HG02970 (cell line): ENCODE results near the gene CHD2.
A peak's percentile ranks its signal among the peaks of the same experiment; 100 is the strongest.
"Not testable (repeated sequence)": the region's sequence is repeated elsewhere in the genome, so short reads cannot be mapped to it uniquely, and the experiment has no call there.

Experiments
- ATAC-seq: cut with Tn5 transposase; IDR thresholded peaks from one replicate; pipeline ENCODE4 v1.9.1; 2021; ENCODE audit warnings: mild to moderate bottlenecking, moderate library complexity, moderate number of reproducible peaks; ENCODE audit not compliant: unreplicated experiment, low FRiP score

CHD2 gene

DNA sequence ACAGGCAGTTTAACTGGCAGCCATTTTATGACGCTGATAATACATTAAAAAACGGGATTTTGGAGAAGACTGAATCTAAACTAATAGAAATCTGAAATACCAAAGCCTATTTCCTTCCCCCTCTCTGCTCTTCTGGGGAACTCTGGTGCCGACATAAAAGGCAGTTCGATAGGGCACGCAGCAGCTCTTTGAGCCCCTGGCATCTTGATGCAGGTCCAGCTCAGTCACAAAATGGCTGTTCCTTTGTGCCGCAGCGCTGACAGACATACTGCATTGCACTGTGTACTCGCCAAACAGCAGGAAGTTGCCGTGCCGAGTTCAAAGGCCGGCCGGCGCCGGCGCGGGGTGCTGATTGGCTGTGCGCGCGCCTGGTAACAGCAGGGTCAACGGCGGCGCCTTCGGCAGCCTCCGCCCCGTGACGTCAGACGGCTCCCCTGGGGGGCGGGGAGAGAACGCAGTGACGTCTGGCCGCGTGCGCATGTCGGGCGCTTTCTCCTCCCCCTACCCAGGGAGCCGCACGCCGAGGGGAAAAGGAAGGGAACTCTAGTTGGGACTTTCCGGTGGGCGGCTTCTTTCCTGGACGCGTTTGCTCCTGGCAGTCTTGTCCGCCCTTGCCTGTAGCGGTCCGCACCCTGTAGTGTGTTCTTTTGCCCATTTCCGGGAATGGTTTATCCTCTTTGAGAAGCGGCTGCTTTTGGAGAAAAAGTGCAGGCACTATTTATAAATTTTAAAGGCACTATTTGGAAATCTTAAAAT is 4.0 kb downstream of the CHD2 start:
- peak; percentile 74 for ATAC-seq

DNA sequence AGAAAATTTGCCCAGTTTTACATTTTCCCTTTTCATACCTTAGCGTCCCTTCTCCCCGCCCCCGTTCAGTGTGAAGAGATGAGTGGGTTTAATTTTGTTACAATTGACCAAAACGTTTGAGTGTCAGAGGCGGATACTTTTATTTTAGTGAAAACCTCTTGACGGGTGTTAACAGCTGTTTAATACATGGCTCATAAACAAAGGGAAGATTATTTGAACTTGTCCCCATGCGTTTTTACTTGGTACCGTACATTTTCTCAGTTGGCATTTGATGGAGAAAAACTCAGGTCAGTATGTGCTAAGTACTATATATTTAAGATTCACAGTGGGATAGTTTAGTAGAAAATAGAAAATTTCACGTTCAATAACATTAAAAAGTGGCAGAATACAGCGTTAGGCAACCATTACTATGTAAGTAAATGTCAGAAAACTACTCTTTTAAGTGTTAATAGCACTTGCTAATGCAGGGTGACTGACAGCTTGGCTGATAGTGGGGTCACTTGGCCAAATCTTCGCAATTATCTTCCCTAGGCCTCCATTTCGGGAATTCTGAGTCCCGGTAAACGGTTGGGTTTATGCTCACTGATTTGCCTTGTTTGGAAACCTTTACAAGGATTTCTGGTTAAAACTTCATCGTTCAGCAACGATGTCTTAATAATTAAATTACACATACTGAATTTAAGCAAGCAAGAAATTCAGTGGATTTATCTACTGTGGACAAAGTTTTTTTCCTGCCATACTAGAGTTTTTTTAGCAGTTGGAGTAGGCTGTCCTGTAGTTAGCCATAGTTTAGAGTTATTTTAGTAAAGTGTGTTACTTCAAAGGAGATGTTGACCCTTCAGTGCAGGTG is 4.8 kb downstream of the CHD2 start:
- no peak for ATAC-seq

DNA sequence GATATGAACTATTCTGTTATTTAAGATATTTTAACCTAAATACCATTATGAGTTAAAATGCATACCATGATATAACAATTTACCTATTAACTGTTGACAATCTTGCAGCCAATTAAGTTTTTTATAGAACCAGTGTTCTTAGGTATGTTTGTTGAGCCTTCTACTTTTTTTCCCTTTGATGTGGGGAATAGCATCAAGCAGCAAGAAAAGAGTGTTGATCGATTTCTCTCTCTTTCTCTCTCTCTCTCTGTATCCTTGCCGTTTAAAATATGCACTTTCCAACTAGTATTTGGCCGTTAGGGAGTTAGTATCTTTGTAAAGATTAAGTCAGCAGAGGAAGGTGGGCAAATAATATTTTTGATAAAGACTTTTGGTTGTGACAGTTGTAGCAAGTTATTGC is 5.9 kb downstream of the CHD2 start:
- no peak for ATAC-seq

DNA sequence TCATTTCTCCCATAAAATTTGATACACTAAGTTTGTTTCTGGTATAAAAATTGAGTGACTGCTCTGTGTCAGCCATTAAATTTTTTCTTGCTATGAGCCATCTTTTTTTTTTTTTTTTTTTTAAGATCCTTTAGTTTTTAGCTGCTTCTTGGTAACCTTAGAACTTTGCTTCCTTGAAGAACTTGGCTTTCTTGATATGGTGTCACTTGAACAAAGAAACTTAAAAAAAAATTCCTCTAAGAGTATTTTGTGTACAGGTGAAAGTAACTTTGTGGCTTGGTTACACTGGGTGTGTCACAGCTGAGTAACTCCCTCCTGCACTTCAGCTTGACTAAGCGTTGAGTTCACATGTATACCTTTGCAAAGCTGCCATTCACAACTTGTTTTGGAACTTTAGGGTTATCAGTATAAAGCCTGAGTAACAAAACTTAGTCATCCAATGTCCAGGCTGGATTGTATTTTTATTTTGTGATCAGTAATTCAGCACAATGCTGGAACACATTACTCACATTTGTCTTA is 6.5 kb downstream of the CHD2 start:
- no peak for ATAC-seq

DNA sequence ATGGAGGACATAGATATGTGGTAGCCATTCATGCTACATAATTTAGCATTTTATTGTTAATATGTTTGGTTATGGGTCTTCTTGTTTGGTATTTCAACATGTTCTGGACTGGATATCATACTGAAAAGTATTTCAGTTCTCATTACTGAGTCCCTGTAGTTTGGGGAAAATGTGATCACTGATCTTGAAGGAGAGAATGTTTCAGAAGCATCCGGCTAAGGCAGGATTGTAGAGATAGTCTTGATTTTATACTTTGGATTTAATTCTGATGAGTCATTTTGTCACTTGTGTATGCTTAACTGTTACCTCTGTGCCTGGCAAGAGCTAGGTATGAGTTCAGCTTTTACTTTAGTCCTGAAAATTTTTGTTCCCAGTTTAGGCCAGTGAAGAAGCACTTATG is 7.1 kb downstream of the CHD2 start:
- no peak for ATAC-seq

DNA sequence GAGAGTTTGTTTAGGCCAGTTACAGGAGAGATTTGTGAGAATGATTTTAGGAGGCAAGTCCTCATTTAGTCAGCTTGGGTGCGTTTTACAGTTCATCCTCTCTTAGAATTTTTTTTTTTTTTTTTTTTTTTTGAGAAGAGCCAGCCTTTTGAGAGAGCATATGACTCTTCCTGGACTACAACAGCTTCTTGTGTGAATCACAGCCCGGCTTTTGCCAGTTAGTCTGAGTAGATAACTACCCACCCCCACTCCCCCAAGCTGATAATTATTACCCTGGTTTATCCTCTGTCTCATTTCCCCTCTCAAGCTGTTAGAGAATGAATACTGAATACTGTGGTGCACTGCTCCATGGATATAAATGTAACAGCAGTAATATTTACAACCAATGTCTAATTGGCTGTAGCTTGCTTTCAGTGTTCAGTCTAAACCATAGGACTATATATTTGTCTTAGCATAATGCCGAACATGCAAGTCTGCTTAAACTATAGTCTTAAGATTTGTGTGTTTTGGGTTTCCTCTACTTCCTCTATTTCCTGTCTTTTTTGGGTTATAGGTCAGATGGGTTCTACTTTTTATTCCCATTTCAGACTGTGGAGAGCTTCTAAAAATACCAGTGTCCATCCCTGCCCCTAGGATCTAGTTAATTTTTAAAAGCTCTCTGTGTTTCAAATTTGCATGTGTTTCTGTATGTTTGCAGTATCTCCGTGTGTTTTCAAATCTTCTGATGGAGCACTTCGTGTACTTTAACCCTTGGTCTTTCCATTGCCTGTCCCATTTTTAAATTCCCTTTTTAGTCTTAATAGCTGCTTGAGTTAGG is 8.0 kb downstream of the CHD2 start:
- no peak for ATAC-seq

DNA sequence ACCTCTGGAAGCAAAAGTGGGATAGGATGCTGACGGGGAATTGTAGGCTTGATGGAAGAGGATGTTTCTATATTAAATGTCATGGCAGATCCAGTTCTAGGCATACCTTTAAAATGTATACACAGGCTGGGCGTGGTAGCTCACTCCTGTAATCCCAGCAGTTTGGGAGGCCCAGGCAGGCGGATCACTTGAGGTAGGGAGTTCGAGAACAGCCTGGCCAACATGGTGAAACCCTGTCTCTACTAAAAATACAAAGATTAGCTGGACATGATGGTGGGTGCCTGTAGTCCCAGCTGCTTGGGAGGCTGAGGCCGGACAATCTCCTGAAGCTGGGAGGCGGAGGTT is 8.6 kb downstream of the CHD2 start:
- no peak for ATAC-seq

DNA sequence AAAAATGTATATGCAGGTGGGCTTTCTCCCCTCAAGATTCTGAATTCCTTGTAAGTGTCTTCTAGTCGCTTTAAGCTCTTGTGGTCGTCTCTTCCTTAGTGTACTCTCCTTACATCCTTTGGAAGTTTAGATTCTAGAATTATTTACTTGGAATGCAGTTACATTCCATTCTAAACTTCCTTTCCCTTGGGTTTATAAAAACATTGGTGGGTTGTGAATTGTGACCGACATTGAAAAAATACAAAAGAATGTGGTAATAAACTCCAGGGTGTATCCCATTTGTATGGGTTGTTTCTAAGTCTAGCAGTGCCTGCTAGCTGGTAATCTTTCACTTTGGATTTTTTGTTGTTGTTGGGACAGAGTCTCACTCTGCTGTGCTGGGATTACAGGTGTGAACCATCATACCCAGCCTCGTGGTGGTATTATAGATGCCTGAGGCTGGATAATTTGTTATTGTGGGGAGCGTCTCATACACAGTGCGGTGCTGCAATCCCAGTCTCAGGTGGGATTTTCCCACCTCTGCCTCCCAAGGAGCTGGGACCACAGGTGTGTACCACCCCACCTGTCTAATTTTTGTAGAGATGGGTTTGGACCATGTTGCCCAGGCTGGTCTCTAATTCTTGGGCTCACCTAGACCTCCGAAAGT is 9.1 kb downstream of the CHD2 start:
- ATAC-seq: no peak

DNA sequence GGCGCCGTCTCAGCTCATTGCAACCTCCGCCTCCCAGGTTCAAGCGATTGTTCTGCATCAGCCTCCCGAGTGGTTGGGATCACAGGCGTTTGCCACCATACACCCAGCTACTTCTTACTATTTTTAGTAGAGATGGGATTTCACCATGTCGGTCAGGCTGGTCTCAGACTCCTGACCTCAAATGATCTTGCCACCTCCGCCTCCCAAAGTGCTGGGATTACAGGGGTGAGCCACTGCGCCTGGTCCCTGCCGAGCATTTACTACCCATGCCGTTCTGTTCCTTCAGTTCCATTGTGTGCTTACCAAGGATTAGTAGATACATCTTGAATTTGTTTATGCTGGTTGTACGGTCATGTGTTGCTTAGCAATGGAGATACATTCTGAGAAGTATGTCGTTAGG is 10.3 kb downstream of the CHD2 start:
- ATAC-seq: no peak

DNA sequence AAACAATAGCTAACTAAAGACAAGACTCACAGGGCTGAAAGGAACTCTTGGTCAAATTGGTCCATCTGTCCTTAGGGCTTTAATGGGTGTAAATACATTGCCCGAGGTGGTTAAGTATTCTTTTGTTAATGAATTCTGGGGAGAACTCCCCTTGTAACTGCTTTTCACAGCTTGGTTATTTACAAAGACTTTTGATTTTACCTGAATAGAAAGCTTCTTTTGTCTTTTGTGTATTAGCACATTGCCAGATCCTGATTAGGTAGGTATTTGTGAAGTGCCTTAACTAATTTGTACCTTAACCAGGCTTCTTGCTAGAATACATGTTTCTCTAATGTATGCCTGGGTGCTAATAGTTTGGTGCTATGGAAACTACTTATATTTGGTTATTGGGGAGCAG is 14.0 kb downstream of the CHD2 start:
- no peak for ATAC-seq

DNA sequence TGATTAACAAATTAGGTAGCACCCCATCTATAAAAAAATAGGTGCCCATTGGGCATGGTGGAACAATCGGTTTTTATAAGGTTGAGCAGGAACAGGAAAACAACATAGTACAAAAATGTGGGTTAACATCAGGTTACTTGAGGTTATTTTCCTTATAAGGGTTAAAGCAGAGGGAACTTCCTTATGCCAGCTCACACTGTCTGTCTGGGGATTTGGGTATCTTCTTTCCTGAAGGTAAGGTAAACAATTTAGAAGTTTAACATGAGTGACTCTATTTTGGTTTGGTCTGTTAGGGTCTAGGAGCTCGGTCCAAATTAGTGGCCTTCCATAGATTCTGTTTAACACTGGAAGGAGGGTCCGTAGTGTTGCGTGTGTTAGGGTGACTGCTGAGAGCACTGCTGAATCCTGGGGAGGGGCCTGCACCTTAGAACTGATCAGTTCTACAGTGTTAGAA is 14.7 kb downstream of the CHD2 start:
- no peak for ATAC-seq

DNA sequence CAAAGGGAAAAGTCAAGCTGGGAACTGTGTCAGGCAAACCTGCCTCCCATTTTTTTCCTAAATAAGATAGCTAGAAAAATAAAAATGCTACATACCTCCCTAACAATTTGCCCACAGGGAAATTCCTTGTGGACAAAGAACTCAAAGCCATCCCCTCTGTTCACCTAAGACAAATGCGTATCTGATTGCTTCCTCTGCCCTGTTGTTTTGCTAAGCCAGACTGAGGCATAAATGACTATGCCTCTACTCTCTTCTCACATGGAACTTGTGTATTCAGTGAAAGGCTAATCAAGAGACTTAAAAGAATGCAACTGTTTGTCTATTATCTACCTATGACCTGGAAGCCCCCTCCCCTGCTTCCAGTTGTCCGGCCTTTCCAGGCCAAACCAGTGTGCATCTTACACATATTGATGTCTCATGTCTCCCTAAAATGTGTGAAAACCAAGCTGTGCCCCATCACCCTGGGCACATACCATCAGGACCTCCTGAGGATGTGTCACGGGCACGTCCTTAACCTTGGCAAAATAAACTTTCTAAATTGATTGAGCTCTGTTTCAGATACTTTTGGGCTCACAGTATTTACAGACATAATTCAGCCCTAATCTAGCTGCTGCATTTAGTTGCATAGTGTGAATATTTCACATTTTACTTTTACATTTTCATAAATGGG is 15.8 kb downstream of the CHD2 start:
- no peak for ATAC-seq

DNA sequence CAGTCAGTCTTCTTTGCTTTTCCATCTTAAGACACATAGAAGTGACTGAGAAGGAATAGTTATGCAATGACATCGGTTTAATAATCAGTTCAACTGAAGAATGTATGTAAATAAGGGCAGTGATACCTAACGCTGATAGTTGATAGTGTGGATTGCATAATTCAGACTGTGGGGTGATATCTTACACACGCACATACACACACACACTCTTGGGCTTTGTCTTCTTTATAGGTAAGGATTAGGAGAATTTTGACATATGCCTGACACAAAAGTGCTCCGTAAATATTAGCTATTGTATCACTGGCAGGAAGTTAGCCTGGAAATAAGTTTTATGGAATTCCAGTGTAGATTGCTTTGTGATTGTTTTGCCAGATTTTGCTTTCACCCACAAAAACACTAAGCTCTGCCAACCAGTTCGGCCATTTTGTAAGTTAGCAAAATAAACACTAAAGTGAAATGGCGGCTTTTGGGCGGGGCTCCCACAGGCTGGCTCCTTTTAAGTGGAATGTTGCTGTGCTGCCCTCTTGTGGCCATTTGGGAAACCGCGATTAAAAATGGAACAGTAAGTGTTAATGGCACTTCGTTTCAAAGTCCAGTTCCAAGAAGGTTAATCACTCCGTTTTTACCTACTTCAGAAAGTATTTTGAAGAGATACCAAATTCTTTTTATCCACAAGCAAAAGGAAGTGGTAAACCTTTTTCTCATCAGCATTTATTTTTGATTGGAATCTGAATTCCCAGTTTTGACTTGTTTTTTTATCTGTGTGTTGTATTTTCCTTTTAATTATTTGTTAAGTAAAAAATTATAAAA is 17.7 kb downstream of the CHD2 start:
- ATAC-seq: no peak

DNA sequence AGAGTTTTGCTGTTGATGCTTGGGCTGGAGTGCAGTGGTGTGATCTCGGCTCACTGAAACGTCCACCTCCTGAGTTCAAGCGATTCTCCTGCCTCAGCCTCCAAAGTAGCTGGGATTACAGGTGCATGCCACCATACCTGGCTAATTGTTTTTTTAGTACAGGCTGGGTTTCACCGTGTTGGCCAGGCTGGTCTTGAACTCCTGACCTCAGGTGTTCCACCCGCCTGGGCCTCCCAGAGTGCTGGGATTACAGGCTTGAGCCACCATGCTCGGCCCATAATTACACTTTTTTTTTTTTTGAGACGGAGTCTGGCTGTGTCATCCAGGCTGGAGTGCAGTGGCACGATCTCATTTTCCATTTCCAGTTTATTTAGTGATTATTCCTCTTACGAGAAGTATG is 18.8 kb downstream of the CHD2 start:
- ATAC-seq: not testable (repeated sequence)

DNA sequence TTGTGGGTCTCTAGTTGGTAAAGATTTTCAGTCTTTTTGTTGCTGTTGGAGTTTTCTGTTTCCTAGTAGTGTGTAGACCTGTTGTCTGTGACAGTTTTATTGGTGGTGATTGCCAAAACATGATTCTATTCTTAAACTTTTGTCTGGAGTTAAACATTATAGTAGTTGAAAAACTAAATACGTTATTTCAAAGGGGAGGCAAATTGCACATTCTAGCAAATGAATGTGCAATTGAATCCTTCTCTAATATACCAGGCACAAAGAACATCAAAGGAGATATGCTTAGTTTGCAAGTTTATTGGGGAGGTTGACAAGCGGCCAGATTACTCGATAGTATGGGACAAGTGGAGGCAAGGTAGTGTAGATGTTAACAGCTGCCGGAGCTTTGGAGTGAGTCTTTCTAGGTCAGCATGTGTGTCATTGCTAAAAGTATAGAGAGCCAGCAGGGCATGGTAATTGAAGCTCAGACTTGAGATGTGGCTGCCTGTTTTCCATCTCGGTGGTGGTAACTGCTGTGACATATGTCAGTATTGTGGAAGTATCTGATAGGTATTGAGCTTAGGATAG is 20.6 kb downstream of the CHD2 start:
- ATAC-seq: no peak

DNA sequence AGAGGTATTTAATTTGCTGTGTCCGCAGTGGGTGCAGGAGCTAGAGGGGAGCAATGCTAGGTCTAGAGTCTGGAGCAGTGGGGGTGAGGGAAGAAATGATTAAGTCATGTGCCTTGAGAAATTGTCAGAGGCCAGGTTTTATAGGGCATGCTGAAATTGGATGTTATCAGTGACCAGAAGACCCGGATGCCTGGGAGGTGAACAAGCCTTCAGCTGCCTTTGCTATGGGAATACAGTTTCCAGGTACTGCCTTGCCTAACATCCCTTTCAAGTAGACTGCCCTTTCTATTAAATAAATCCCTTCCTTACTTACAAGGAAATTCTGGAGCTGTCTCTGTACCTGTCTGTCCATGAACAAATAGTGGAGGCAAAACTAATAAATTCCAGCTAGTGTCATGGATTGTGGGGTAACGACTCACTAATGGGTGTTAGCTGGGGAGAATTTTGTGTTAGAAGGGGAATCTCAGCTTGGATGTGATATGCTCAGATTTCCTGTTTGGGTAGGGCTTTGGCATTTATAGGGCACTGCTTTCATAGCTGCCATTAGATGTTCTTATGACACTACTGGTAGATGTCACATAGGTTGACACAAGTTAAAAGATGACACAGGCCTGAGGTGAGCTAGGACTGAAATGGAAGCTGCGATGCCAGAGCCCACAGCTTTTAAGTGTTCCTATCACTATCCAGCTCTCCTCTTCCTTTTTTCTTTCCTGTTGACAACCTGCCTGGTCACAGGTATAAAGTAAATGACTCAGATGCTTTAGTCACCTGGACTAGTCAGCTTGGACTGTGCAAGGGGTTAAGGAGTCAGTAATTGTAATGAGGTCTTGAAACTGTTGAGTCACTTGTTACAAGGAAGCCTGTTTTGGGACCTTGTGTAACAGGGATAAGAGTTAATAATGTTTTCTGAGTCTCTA is 21.3 kb downstream of the CHD2 start:
- ATAC-seq: no peak

DNA sequence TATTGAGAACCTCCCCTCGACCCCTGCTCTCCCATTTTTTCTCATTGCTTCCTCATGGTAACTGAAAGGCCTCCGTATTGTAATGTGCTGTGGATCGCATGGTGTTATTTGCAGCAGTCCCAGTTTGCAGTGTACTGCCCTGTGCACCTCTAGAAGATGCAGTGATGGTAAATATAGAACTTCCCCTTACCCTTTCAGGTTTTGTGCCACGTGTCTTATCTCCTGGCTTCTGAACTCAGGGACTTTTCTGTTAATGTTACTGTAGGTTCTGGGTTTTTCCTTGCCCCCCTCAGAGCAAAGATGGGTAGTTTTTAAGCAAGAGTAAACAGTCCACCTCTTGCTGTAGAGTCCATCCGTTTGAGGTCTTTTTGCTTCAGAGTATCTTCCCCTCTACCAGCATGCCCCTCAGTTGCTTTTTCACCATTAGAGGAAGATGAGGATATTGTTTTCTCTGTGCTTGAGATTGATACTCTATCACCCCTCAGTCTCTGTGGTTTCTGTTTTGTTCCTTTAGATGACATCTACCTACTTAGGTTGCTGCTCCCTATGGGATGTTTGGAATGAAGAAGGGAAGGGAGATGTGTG is 22.4 kb downstream of the CHD2 start:
- ATAC-seq: no peak
